ENCODE results near the gene SKA1. TPM values are rescaled to one million over a fixed set of nuclear protein-coding genes. Genes with fewer than 3 reads are reported as not detected.

The SKA1 gene
- total RNA-seq, 2 donors from 2014 or later = 2.6 to 2.7 TPM

GRCh38 chr18:50424877-50425690 is 50.2 kb downstream of the SKA1 start:
- H3K4me1 ChIP-seq (replicated peaks) = no peaks in the 10 kb centered on the region
- no peak for DNase-seq (ENCODE audit: low spot score)
- no peak overlapping the region for H3K4me3 ChIP-seq
- TF ChIP-seq POLR2AphosphoS5 (IDR thresholded peaks at IDR 0.05) (no peak), CTCF (IDR thresholded peaks at IDR 0.05) (no peak), POLR2A (IDR thresholded peaks at IDR 0.05) (no peak)
- 35% methylated on average over 7 of the region's 7 CpGs for WGBS
- no peaks in the 10 kb centered on the region for H3K36me3 ChIP-seq
- intact Hi-C loops (cut with DNase I) = no loop called here
- no peaks in the 10 kb centered on the region for H3K27me3 ChIP-seq (replicated peaks; ENCODE audit: insufficient read depth)
- H3K9me3 ChIP-seq = no peaks in the 10 kb centered on the region
- H3K27ac ChIP-seq = no peak overlapping the region

DNA sequence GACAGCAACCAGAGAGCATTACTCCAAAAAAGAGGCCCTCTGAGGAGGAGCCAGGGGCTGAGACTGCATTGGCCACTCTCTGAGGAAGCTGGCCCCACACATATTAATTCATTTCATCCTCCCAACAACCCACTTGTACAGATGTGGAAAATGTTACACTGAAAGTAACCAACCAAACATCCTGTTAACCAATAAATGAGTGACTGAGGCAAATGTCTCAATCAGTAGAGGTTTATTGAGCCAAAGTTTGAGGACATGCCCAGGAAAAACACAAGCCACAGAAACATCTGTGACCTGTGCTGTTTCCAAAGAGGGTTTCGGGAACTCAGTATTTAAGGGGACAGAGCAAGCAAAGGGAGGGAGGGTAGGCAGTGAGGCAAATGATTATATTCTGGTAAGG is 53.0 kb downstream of the SKA1 start:
- 92% methylated on average over 1 of the region's 1 CpG for WGBS
- intact Hi-C loops (cut with DNase I) = no loop called here
- no peaks in the 10 kb centered on the region for H3K27me3 ChIP-seq (replicated peaks; ENCODE audit: insufficient read depth)

DNA sequence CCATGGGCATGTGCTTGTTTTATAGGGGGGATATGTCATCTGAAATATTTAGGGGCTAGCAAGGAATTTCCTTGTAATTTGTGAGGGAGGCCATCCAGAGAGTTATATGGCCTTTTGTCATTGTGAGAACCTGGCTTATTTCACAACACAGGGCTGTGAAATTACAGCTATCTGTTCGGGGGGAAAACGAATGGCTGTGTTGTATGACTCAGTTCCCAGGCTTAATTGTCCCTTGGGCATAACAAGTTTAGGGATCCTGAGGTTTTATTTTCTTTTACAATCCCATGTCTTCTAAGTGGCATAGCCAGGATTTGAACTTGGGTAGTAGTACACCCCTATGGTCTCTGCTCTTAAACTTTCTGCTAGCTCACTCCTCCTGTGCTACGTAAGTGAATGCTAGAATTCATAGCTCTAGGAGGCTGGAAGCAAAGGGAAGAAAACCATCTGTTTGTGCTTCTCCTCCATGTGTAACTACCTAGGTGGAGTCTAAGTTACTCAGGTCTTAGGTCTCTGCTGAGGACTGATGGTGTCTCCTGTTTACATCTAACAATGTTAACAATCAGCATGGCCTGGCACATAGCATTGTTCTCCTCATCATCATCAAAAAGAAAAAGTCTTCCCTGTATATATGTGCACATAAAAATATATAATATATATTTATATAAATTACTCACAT is 53.8 kb downstream of the SKA1 start:
- Histone ChIP-seq H3K9me3 (no peaks in the 10 kb centered on the region), H3K4me1 (replicated peaks) (no peaks in the 10 kb centered on the region), H3K36me3 (no peaks in the 10 kb centered on the region), H3K27me3 (replicated peaks; ENCODE audit: insufficient read depth) (no peaks in the 10 kb centered on the region), H3K27ac (no peak overlapping the region), H3K4me3 (no peak overlapping the region)
- intact Hi-C loops (cut with DNase I) = no loop called here
- WGBS = 75% methylated on average over 3 of the region's 3 CpGs
- no peak for DNase-seq (ENCODE audit: low spot score)
- no peak for TF ChIP-seq CTCF (IDR thresholded peaks at IDR 0.05)

More for the DNA sequence above, 53.0 kb downstream of the SKA1 start:
- Histone ChIP-seq H3K9me3 (no peaks in the 10 kb centered on the region), H3K36me3 (no peaks in the 10 kb centered on the region), H3K27ac (no peak overlapping the region), H3K4me3 (no peak overlapping the region), H3K4me1 (replicated peaks) (no peaks in the 10 kb centered on the region)
- TF ChIP-seq POLR2AphosphoS5 (IDR thresholded peaks at IDR 0.05) = no peak
- TF ChIP-seq POLR2A (IDR thresholded peaks at IDR 0.05) = no peak
- no peak for TF ChIP-seq CTCF (IDR thresholded peaks at IDR 0.05)
- no peak for DNase-seq (ENCODE audit: low spot score)

DNA sequence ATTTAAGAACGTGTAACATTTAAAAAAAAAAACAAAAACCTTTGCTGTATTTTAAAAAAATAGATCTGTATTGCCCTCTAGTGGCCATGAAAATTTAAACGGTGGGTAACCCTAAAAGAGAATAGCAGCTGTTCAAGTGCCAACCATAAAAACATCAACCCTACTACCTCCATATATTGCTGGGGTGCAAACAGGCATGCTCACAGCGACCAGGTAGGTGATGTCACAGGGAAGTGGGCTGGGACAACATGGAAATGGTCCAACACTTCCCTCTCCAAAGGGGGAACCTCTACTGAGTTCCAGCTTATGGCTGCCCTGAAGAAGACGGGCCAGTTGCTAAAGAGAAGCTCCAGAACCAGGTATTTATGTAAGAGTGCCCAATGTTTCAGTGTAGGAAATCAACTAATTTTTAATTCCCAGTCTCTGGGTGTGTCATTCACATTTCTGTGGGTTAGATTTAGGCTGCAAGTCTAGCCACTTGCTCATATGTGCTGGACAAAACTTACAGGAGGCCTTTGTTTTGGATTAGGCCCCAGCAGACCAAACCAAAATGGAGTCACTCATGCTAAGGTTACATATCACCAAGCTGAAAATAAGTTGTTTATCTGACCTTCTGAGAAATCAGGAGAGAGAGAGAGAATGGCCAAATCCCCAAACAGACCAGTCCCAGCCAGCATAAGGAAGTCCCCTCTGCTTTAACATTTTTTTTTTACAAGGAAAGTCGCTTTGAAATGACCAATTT is 54.5 kb downstream of the SKA1 start:
- 25% methylated on average over 5 of the region's 5 CpGs for WGBS
- Histone ChIP-seq H3K36me3 (no peaks in the 10 kb centered on the region), H3K27ac (no peak overlapping the region), H3K4me1 (replicated peaks) (no peaks in the 10 kb centered on the region), H3K27me3 (replicated peaks; ENCODE audit: insufficient read depth) (no peaks in the 10 kb centered on the region), H3K9me3 (no peaks in the 10 kb centered on the region), H3K4me3 (no peak overlapping the region)
- intact Hi-C loops (cut with DNase I) = no loop called here
- DNase-seq (ENCODE audit: low spot score) = peak; percentile 13
- no peak for TF ChIP-seq POLR2AphosphoS5 (IDR thresholded peaks at IDR 0.05)
- TF ChIP-seq CTCF (IDR thresholded peaks at IDR 0.05) = peak in 3 of 4 experiments; percentile 27 to 49 (median 38)

Data from prostate gland (tissue), 2 donors.